Measurements from ENCODE around the gene SH3RF2.

The SH3RF2 gene

GRCh38 chr5:145915970-145916638 lies 20.3 kb upstream of the SH3RF2 start:
- Mint-ChIP-seq H3K9me3 (no peaks in the 10 kb centered on the region), H3K4me3 (no peak overlapping the region), H3K27me3 (no peaks in the 10 kb centered on the region), H3K36me3 (no peaks in the 10 kb centered on the region), H3K4me1 (no peaks in the 10 kb centered on the region), H3K27ac (no peak overlapping the region)
- ATAC-seq = no peak

- no peaks in the 10 kb centered on the region for H3K27me3 Mint-ChIP-seq
- H3K4me1 Mint-ChIP-seq = no peaks in the 10 kb centered on the region
- no peak for ATAC-seq
- no peaks in the 10 kb centered on the region for H3K9me3 Mint-ChIP-seq
- no peak overlapping the region for H3K27ac Mint-ChIP-seq
- no peaks in the 10 kb centered on the region for H3K36me3 Mint-ChIP-seq
- no peak overlapping the region for H3K4me3 Mint-ChIP-seq
Observed at GRCh38 chr5:145917288-145917687, 19.1 kb upstream of the SH3RF2 start.

DNA sequence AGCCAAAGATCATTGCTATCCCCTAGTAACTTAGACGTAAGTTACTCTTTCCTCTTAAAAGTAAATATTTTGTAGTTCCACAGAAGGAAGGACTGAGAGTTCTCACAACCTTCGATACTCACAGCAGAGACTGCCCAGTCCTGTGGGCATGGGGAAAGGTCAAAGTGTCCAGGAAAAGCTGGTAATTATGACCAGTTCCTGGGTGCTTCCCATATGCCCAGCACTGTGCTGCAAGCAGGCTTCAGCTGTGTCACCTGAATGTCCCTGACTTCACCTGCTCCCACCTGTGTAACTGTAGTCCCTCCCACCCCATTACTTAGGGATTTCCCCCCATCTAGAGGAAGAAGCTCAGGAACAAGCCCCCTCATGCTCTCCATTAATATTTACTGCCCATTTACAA lies 18.0 kb upstream of the SH3RF2 start:
- ATAC-seq = no peak
- no peaks in the 10 kb centered on the region for H3K4me1 Mint-ChIP-seq
- H3K36me3 Mint-ChIP-seq = no peaks in the 10 kb centered on the region
- H3K9me3 Mint-ChIP-seq = no peaks in the 10 kb centered on the region
- no peak overlapping the region for H3K27ac Mint-ChIP-seq
- no peaks in the 10 kb centered on the region for H3K27me3 Mint-ChIP-seq
- no peak overlapping the region for H3K4me3 Mint-ChIP-seq

GRCh38 chr5:145919413-145919812 lies 17.0 kb upstream of the SH3RF2 start:
- no peaks in the 10 kb centered on the region for H3K9me3 Mint-ChIP-seq
- ATAC-seq = no peak
- H3K27me3 Mint-ChIP-seq = no peaks in the 10 kb centered on the region
- H3K4me1 Mint-ChIP-seq = no peaks in the 10 kb centered on the region
- H3K36me3 Mint-ChIP-seq = no peaks in the 10 kb centered on the region
- H3K4me3 Mint-ChIP-seq = no peak overlapping the region
- H3K27ac Mint-ChIP-seq = no peak overlapping the region

- ATAC-seq = no peak
- no peak overlapping the region for H3K4me3 Mint-ChIP-seq
- no peaks in the 10 kb centered on the region for H3K4me1 Mint-ChIP-seq
- H3K27ac Mint-ChIP-seq = no peak overlapping the region
- H3K27me3 Mint-ChIP-seq = no peaks in the 10 kb centered on the region
- no peaks in the 10 kb centered on the region for H3K9me3 Mint-ChIP-seq
- H3K36me3 Mint-ChIP-seq = no peaks in the 10 kb centered on the region
Observed at GRCh38 chr5:145920542-145921210, 15.7 kb upstream of the SH3RF2 start.

- Mint-ChIP-seq H3K4me1 (no peaks in the 10 kb centered on the region), H3K27me3 (no peaks in the 10 kb centered on the region), H3K9me3 (no peaks in the 10 kb centered on the region), H3K4me3 (no peak overlapping the region), H3K27ac (no peak overlapping the region), H3K36me3 (no peaks in the 10 kb centered on the region)
- ATAC-seq = no peak
Observed at GRCh38 chr5:145921211-145921610, 15.2 kb upstream of the SH3RF2 start.

- Mint-ChIP-seq H3K36me3 (no peaks in the 10 kb centered on the region), H3K4me3 (no peak overlapping the region), H3K9me3 (no peaks in the 10 kb centered on the region), H3K27ac (no peak overlapping the region), H3K4me1 (no peaks in the 10 kb centered on the region), H3K27me3 (no peaks in the 10 kb centered on the region)
- no peak for ATAC-seq
Observed at GRCh38 chr5:145922059-145922458, 14.3 kb upstream of the SH3RF2 start.

- no peaks in the 10 kb centered on the region for H3K4me1 Mint-ChIP-seq
- H3K27ac Mint-ChIP-seq = no peak overlapping the region
- H3K27me3 Mint-ChIP-seq = no peaks in the 10 kb centered on the region
- no peak overlapping the region for H3K4me3 Mint-ChIP-seq
- H3K9me3 Mint-ChIP-seq = no peaks in the 10 kb centered on the region
- no peaks in the 10 kb centered on the region for H3K36me3 Mint-ChIP-seq
- no peak for ATAC-seq
Observed at GRCh38 chr5:145923405-145923804, 13.0 kb upstream of the SH3RF2 start.

GRCh38 chr5:145924849-145925248 lies 11.5 kb upstream of the SH3RF2 start:
- H3K27ac Mint-ChIP-seq = no peak overlapping the region
- H3K4me1 Mint-ChIP-seq = no peaks in the 10 kb centered on the region
- H3K9me3 Mint-ChIP-seq = no peaks in the 10 kb centered on the region
- no peaks in the 10 kb centered on the region for H3K36me3 Mint-ChIP-seq
- H3K27me3 Mint-ChIP-seq = no peaks in the 10 kb centered on the region
- no peak overlapping the region for H3K4me3 Mint-ChIP-seq
- no peak for ATAC-seq

GRCh38 chr5:145925353-145925752 lies 11.0 kb upstream of the SH3RF2 start:
- H3K27me3 Mint-ChIP-seq = no peaks in the 10 kb centered on the region
- no peaks in the 10 kb centered on the region for H3K36me3 Mint-ChIP-seq
- ATAC-seq = no peak
- no peaks in the 10 kb centered on the region for H3K9me3 Mint-ChIP-seq
- no peak overlapping the region for H3K27ac Mint-ChIP-seq
- no peaks in the 10 kb centered on the region for H3K4me1 Mint-ChIP-seq
- no peak overlapping the region for H3K4me3 Mint-ChIP-seq

DNA sequence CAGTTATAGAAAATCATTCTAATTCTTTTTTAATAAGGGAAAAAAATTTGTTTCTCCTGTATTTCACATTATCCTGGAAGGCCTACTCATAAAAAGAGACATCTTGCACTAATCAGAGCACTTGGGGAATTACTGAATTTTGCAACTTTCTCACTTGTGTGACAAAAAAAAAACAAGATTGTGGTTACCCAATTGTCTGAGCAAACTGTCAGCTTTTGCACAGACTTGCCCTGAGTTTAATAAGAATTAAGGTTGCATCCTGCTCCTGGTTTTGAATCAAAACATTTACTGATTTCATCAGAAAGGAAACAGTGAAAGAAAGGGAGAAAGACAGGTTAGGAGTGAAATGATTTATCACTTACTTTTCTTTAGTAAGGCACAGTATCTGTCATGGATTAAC lies 10.6 kb upstream of the SH3RF2 start:
- no peak overlapping the region for H3K4me3 Mint-ChIP-seq
- H3K27ac Mint-ChIP-seq = no peak overlapping the region
- no peaks in the 10 kb centered on the region for H3K4me1 Mint-ChIP-seq
- no peaks in the 10 kb centered on the region for H3K9me3 Mint-ChIP-seq
- no peaks in the 10 kb centered on the region for H3K27me3 Mint-ChIP-seq
- no peak for ATAC-seq
- no peaks in the 10 kb centered on the region for H3K36me3 Mint-ChIP-seq

- H3K4me3 Mint-ChIP-seq = no peak overlapping the region
- peaks cover 5% of the 10 kb centered on the region for H3K4me1 Mint-ChIP-seq
- peaks cover 30% of the 10 kb centered on the region for H3K27me3 Mint-ChIP-seq
- H3K36me3 Mint-ChIP-seq = no peaks in the 10 kb centered on the region
- no peaks in the 10 kb centered on the region for H3K9me3 Mint-ChIP-seq
- no peak overlapping the region for H3K27ac Mint-ChIP-seq
- no peak for ATAC-seq
Observed at GRCh38 chr5:145931718-145932117, 4.7 kb upstream of the SH3RF2 start.

DNA sequence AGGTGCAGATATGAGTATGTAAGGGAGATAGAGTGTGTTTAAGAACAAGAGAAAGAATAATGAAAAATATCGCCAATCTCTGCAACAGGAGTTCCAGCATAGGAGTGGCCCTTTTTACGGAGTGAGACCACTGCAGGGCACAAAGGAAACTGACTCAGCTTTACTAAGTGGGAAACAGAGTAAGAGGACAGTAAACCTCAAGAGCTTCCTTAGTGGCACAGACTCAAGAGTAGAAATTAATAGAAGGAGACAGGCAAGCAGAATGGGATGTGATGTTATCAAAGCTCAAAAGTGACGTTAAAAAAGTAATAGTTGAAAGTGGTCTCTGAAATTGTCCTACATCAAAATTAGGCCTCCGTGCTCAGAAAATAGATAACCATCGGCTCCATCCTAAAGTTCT lies 2.1 kb upstream of the SH3RF2 start:
- Mint-ChIP-seq H3K36me3 (no peaks in the 10 kb centered on the region), H3K27me3 (peaks cover 36% of the 10 kb centered on the region), H3K27ac (no peak overlapping the region), H3K9me3 (no peaks in the 10 kb centered on the region), H3K4me3 (no peak overlapping the region), H3K4me1 (peaks cover 9% of the 10 kb centered on the region)
- no peak for ATAC-seq

DNA sequence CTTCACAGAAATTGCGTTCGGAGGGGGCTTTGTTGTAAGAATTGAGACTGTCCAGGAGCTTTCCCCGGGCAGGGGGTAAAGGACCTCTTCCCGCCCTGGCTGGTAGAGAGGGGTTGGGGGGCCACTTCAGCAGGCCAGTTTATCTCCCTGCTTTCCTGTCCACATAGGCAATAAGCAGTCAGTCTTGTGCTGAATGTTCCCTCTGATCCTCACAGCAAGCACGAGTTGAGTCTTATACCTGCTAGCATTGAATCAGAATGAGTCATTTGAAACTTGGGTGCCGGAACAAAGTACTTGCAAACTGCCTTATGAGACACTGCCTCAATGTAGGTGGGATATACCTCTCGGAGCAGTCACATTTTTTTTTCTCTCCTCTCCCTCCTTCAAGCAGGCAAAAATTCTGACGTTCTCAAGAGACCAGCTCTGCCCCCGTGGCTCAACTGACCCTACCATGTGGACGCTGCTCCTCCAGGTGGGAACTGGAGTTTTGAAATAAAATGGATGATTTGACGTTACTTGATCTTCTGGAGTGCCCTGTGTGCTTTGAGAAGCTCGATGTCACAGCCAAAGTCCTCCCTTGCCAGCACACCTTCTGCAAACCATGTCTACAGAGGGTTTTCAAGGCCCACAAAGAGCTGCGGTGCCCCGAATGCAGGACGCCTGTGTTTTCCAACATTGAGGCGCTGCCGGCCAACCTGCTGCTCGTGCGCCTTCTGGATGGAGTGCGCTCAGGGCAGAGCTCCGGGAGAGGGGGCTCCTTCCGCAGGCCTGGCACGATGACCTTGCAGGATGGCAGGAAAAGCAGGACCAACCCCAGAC lies 1.3 kb downstream of the SH3RF2 start:
- Mint-ChIP-seq H3K27me3 (peaks cover 36% of the 10 kb centered on the region), H3K36me3 (no peaks in the 10 kb centered on the region), H3K9me3 (no peaks in the 10 kb centered on the region), H3K4me3 (no peak overlapping the region), H3K27ac (no peak overlapping the region), H3K4me1 (peaks cover 9% of the 10 kb centered on the region)
- no peak for ATAC-seq

- H3K36me3 Mint-ChIP-seq = no peaks in the 10 kb centered on the region
- peaks cover 9% of the 10 kb centered on the region for H3K4me1 Mint-ChIP-seq
- H3K4me3 Mint-ChIP-seq = no peak overlapping the region
- H3K27me3 Mint-ChIP-seq = peaks cover 32% of the 10 kb centered on the region
- ATAC-seq = no peak
- no peaks in the 10 kb centered on the region for H3K9me3 Mint-ChIP-seq
- no peak overlapping the region for H3K27ac Mint-ChIP-seq
Observed at GRCh38 chr5:145938776-145939539, 2.6 kb downstream of the SH3RF2 start.

Measured in stimulated activated memory B cell treated with anti-CD40 and anti-IgM and Interleukin-4, amounts not matched to agents 10 μg/mL and 1 μg/mL and 100 μg/mL, for 72 hours (primary cell).